Measurements from ENCODE around the gene FRMPD4. TPM values are rescaled to one million over a fixed set of nuclear protein-coding genes. Genes with fewer than 3 reads are reported as not detected.

FRMPD4 gene
- total RNA-seq, 1 donor, result 1.8 TPM

DNA sequence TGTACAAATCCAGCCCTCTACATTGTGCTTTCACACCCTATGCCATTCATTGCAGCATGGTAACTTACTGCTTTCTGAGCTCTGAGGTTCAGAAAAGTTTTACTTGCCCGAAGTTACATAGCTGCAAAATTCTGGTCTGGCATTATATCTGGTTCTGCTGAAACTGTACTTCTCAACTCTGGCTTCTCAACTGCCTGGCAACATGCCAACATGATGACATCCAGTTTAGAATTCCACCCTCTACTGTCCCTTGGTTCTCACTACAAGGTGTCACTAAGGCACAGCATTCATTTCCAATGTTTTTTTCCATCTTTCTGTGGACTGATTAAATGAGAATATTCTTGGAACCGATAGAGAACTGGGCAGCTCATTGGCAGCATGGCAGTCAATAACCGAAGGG, 410.1 kb downstream of the FRMPD4 start:
- Histone ChIP-seq H3K4me3 (ENCODE audit: insufficient read depth, low read length) (no peak overlapping the region), H2AFZ (ENCODE audit: low read length) (no peak overlapping the region), H3K36me3 (ENCODE audit: insufficient read depth, low read length) (no peaks in the 10 kb centered on the region), H3K27me3 (ENCODE audit: insufficient read depth, low read length) (no peaks in the 10 kb centered on the region), H3K79me2 (ENCODE audit: insufficient read depth, low read length) (no peaks in the 10 kb centered on the region), H3K4me2 (ENCODE audit: insufficient read depth, low read length) (no peak overlapping the region), H3K9me3 (ENCODE audit: low read depth, low read length) (no peaks in the 10 kb centered on the region), H3K27ac (ENCODE audit: low read depth, low read length) (no peak overlapping the region), H4K20me1 (ENCODE audit: insufficient read depth, low read length) (no peaks in the 10 kb centered on the region), H3K4me1 (ENCODE audit: insufficient read depth, low read length) (no peaks in the 10 kb centered on the region)
- no peak for DNase-seq (ENCODE audit: insufficient read length, low spot score, missing footprints)
- TF ChIP-seq, protein P1, sequence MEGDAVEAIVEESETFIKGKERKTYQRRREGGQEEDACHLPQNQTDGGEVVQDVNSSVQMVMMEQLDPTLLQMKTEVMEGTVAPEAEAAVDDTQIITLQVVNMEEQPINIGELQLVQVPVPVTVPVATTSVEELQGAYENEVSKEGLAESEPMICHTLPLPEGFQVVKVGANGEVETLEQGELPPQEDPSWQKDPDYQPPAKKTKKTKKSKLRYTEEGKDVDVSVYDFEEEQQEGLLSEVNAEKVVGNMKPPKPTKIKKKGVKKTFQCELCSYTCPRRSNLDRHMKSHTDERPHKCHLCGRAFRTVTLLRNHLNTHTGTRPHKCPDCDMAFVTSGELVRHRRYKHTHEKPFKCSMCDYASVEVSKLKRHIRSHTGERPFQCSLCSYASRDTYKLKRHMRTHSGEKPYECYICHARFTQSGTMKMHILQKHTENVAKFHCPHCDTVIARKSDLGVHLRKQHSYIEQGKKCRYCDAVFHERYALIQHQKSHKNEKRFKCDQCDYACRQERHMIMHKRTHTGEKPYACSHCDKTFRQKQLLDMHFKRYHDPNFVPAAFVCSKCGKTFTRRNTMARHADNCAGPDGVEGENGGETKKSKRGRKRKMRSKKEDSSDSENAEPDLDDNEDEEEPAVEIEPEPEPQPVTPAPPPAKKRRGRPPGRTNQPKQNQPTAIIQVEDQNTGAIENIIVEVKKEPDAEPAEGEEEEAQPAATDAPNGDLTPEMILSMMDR (IDR thresholded peaks at IDR 0.05; ENCODE audit: extremely low read depth, low read depth, low read length), result no peak

DNA sequence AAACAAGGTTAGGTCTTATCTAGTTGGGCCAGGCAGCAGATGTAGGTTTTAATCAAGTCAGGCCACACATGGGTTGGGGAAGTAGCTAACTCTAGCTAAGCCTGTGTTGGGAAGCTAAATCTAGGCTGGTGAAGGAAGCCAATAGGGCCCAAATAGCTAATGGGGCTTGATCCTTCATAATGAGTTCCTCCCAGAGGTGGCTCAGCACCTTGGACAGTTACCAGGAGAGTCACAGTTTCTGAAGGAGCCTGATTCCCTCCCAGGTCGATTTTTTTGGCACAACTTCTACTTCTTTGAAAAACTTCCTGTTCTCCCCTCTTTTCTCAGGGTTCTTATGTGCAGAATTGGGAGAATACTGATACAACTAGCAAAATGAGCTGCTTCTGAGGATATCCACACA, 410.5 kb downstream of the FRMPD4 start:
- Histone ChIP-seq H3K4me3 (ENCODE audit: insufficient read depth, low read length) (no peak overlapping the region), H2AFZ (ENCODE audit: low read length) (no peak overlapping the region), H4K20me1 (ENCODE audit: insufficient read depth, low read length) (no peaks in the 10 kb centered on the region), H3K79me2 (ENCODE audit: insufficient read depth, low read length) (no peaks in the 10 kb centered on the region), H3K4me2 (ENCODE audit: insufficient read depth, low read length) (no peak overlapping the region), H3K27ac (ENCODE audit: low read depth, low read length) (no peak overlapping the region), H3K36me3 (ENCODE audit: insufficient read depth, low read length) (no peaks in the 10 kb centered on the region), H3K4me1 (ENCODE audit: insufficient read depth, low read length) (no peaks in the 10 kb centered on the region), H3K9me3 (ENCODE audit: low read depth, low read length) (no peaks in the 10 kb centered on the region), H3K27me3 (ENCODE audit: insufficient read depth, low read length) (no peaks in the 10 kb centered on the region)
- DNase-seq (ENCODE audit: insufficient read length, low spot score, missing footprints), result peak; percentile 65
- TF ChIP-seq, protein P1 (IDR thresholded peaks at IDR 0.05; ENCODE audit: extremely low read depth, low read depth, low read length), result no peak

DNA sequence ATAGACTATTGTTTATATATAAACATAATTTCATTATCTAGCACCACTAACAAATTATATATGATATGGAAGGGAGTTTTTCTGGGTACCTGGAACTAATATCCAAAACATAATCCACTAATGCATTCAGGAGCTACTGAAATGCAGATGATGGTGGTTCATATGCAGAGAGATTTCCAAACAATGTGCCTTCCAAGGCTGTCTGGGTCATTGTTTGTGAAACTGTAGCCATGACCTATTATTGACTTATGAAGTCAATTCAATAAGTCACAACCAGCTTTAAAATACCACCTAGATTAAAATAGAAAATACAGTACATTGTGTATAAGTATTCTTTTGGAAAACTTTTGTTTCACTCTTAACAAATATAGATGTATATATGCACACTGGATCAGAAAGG, 415.9 kb downstream of the FRMPD4 start:
- no peaks in the 10 kb centered on the region for H3K9me3 ChIP-seq (ENCODE audit: low read depth, low read length)
- DNase-seq (ENCODE audit: insufficient read length, low spot score, missing footprints), result no peak
- H3K4me2 ChIP-seq (ENCODE audit: insufficient read depth, low read length), result no peak overlapping the region
- H3K27ac ChIP-seq (ENCODE audit: low read depth, low read length), result no peak overlapping the region
- no peaks in the 10 kb centered on the region for H3K36me3 ChIP-seq (ENCODE audit: insufficient read depth, low read length)
- no peaks in the 10 kb centered on the region for H3K79me2 ChIP-seq (ENCODE audit: insufficient read depth, low read length)
- no peaks in the 10 kb centered on the region for H4K20me1 ChIP-seq (ENCODE audit: insufficient read depth, low read length)
- no peak overlapping the region for H2AFZ ChIP-seq (ENCODE audit: low read length)
- H3K4me3 ChIP-seq (ENCODE audit: insufficient read depth, low read length), result no peak overlapping the region
- H3K4me1 ChIP-seq (ENCODE audit: insufficient read depth, low read length), result no peaks in the 10 kb centered on the region
- no peaks in the 10 kb centered on the region for H3K27me3 ChIP-seq (ENCODE audit: insufficient read depth, low read length)
- TF ChIP-seq, protein P1 (IDR thresholded peaks at IDR 0.05; ENCODE audit: extremely low read depth, low read depth, low read length), result no peak

DNA sequence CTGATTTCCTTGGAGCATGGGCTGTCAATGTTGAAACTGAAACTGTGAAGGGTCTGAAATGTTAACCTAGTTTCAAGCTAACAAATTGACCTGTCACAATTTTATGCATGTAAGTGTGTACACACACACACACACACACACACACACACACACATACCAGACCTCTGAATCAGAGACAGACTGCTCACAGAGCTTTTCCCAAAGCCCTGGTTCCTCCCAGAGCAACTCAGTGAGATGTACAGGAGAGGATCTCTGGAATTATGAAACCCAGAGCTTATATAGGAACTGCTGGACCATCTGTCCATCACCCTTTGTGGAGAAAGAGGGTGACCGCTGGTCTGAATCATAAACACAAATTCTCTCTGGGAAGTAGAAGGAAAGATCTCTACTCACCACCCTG, 424.8 kb downstream of the FRMPD4 start:
- no peaks in the 10 kb centered on the region for H3K9me3 ChIP-seq (ENCODE audit: low read depth, low read length)
- H2AFZ ChIP-seq (ENCODE audit: low read length), result no peak overlapping the region
- H3K27me3 ChIP-seq (ENCODE audit: insufficient read depth, low read length), result no peaks in the 10 kb centered on the region
- no peaks in the 10 kb centered on the region for H3K4me1 ChIP-seq (ENCODE audit: insufficient read depth, low read length)
- H4K20me1 ChIP-seq (ENCODE audit: insufficient read depth, low read length), result no peaks in the 10 kb centered on the region
- no peak overlapping the region for H3K27ac ChIP-seq (ENCODE audit: low read depth, low read length)
- no peaks in the 10 kb centered on the region for H3K79me2 ChIP-seq (ENCODE audit: insufficient read depth, low read length)
- no peak overlapping the region for H3K4me2 ChIP-seq (ENCODE audit: insufficient read depth, low read length)
- TF ChIP-seq, protein P1 (IDR thresholded peaks at IDR 0.05; ENCODE audit: extremely low read depth, low read depth, low read length), result no peak
- no peaks in the 10 kb centered on the region for H3K36me3 ChIP-seq (ENCODE audit: insufficient read depth, low read length)
- no peak for DNase-seq (ENCODE audit: insufficient read length, low spot score, missing footprints)
- H3K4me3 ChIP-seq (ENCODE audit: insufficient read depth, low read length), result no peak overlapping the region

All from osteoblast (primary cell).